ENCODE results near the gene HIVEP3. TPM values are rescaled to one million over a fixed set of nuclear protein-coding genes. Genes with fewer than 3 reads are reported as not detected.

Gene HIVEP3
- polyA plus RNA-seq, 10 donors = 1.9 to 3.8 (median 2.7) TPM

DNA sequence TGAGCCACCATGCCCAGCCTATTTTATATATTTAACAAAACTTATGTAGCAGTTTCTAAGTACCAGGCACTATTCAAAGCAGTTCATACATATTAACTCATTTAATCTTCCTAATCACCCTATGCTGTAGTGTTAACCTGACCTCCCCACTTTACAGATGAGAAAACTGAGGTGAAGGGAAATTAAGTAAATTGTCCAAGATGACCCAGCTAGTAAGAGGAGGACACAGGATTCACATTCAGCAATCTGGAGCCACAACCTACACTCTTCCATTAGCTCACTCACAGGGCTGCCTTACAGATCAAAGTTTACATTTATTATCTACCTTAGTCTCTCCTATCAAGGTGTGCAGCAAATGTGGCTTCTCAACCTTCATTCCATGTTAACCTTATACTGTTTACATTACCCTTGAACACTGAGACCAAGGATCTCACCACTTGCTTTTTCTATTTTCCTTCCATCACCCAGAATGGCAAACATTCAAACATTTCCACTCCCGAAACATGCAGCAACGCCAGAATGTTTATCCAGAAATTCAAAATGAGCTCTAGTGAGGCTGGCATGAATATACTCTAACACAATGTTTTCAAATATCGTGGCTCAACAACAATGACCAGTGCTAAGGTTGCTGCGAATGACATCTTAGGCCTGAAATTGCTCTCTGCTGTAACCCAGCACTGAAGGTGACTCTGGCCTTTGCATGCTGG lies 24.5 kb downstream of the HIVEP3 start:
- no peak for DNase-seq

DNA sequence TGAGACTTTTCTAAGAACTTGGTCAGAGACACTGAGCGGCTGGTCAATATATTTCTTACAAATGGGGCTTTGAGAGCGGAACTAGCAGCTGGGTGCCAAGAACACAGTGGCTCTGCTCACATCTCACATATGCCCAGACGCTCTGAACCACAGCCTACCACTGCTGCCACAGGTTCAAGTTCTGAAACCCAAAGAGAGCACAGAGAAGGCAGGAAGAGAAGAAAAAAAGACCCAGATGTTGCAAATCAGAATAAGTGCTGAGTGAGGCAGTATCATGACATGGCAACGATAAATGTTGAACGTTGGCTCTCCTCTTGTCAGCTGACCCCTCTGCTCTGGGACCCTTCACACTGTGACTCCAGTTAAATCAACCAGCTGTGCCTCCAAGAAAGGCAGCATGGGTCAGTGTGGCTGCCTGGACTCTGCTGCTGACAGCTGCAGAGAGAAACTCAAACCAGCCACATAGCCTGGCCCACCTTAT lies 26.4 kb downstream of the HIVEP3 start:
- DNase-seq = no peak

DNA sequence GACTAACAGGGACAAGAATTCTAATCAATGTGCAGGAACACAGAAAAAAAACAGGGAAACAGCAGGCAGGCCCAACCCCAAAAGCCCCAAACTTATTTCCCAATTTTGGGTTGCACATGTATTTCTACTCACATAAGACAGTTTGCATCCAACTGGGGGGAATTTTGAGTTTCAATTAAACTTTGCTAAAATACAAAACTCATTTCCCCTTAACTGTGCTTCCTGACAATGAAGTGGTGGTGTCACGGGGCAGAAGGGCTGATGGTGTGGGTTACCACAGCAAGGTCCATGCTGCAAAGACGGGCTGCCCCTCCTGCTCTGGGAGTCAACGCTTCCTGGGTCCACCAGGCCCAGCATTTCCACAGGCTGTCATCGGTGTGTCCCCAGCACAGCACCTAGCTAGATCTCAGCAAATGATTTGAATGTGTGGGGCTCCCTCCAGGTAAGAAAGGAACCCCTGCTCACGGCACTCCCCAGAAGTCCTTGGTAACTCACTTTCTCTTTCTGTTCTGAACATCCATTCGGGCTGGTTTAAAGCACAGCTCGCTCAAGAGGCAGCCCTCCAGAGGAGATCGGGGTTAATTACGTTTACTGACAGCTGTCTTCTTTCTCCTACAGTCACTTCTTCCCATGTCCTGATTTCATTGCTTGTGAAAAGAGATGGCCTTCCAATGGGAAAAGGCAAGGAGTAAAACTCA lies 27.4 kb downstream of the HIVEP3 start:
- peak in 1 of 3 donors; percentile 34 for DNase-seq

- DNase-seq = no peak
Measured at GRCh38 chr1:41890825-41891198, 27.9 kb downstream of the HIVEP3 start.

DNA sequence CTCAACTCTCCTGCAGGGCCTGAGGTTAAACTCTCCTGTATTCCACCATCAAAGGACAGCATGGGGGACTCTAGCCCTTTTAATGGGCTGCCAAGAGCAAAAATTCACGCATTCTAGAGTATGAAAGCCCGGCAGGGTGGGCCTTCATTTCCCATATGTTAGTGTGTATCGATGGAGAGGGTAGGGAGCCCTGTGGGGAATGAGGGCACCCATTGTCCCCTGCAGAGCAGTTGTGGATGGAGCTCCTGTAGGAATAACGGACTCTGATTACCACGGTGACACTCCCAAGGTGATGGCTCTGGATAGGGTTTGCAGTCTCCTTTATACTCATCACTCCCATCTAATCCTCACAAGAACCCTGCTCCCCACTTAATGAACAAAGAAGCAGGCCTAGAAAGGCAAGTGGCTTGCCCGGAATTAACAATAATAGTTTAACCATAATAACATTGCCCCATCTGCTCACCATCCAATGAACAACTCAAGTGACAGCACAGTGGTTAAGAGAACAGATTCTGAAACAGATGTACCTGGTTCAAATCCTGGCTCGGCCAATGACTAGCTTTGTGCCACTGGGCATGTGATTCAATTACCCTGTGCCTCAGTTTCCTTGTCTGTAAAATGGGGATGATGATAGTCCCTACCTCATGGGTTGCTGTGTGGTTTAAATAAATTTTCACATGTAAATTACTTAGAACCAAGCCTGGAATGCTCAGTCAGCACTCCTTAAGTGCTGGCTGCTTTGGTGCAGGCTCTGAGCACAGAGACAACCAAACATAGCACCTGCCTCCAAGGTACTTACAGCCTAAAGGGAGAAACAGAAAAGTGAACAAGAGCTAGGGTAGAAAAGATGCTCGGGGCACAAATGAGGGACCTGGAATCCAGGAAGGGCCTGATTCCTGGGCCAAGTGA lies 29.0 kb downstream of the HIVEP3 start:
- DNase-seq = no peak

- no peak for DNase-seq
Measured at GRCh38 chr1:41888756-41889155, 30.0 kb downstream of the HIVEP3 start.

DNA sequence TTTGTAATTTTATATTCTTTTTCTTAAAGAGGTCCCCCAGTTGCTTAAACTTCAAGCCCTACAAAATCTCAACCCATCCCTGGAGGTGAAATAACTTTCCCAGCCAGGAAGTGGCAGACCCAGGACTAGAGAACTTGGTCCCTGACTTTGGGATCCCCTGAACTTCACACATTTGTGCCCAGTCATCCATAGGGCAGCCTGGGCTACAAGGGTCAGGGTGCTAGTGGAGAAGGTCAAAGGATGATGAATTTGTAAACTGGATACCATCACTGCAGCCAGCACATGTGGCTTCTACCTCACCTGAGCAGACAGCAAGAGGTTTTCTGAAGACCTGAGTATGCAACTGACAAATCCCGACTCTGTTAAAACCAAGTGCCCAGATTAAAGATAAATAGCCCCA lies 31.4 kb downstream of the HIVEP3 start:
- DNase-seq = no peak

GRCh38 chr1:41884256-41885230 lies 34.2 kb downstream of the HIVEP3 start:
- no peak for DNase-seq

GRCh38 chr1:41883507-41883906 lies 35.2 kb downstream of the HIVEP3 start:
- no peak for DNase-seq

DNA sequence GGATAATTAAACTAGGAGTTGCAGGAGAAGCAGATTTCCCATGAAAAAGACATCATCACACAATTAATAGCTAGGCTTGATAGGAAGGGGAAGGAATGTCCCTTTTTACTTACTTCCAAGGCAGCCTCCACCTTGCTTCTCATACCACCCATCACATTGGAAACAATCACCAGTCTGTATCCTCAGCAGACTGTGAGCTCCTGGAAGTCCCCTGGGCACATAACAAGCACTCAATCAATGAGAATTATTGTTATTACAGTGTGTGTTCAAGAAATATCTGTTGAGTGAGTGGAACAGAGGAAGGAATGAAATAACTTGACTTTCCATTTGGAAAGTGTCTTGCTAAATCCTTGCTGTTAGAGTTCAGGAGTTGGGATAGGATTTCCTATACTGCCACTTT lies 36.2 kb downstream of the HIVEP3 start:
- DNase-seq = no peak

- no peak for DNase-seq
Measured at GRCh38 chr1:41882068-41882477, 36.6 kb downstream of the HIVEP3 start.

GRCh38 chr1:41880950-41881885 lies 37.5 kb downstream of the HIVEP3 start:
- DNase-seq = no peak

GRCh38 chr1:41880261-41880660 lies 38.5 kb downstream of the HIVEP3 start:
- DNase-seq = no peak

DNA sequence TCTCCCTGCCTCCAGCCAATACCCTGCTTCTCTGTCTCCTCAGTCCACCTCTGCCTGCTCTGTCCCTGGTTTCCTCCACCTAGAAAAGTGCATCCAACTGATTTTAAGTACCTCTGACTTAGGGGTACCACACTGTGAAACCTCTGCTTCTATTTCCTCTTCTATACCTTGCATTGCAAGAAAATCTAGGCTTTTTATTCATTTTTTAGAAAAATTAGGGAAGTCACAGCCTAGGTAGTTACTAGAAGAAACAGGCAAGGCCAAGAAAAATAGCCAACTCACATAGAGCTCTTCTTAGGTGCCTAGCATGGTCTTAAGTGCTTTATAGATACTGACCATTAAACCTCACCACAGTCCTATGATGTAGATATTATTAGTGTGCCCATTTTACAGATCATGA lies 39.1 kb downstream of the HIVEP3 start:
- DNase-seq = no peak

DNA sequence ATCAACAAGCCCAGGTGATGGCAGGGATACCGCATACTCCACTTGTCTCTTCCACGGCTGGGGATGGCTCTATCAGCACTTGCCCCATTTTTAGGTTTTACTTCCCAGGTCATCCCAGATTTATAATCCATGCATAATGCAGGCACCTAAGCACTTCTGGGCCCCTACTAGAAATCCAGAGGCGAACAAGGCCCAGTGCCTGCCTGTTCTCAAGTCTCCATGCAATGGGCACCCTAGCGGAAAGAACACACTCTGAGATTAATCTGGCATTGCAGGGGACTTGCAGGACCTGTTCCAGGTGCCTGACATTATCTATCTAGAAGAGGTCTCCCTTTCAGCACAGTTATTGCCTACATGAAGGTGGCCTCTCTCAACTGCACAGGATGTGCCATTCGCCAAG lies 39.8 kb downstream of the HIVEP3 start:
- no peak for DNase-seq

DNA sequence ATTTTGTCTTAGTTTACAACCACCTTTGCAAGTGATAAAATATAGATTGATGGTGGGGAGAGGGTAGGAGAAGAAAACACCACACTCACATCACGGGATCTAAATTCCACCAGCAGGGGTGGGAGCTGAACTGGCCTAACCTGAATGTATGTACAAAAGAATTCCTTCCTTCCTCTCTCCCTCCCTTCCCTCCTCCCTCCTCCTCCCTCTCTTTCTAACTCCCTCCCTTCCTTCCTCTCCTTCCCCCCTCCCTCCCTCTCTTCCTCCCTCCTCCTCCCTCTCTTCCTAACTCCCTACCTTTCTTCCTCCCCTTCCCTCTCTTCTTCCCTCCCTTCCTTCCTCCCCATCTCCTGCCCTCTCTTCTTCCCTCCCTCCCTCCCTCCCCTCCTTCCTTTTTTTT lies 40.2 kb downstream of the HIVEP3 start:
- no peak for DNase-seq

GRCh38 chr1:41876576-41877445 lies 41.9 kb downstream of the HIVEP3 start:
- peak in 1 of 3 donors; percentile 39 for DNase-seq

GRCh38 chr1:41875487-41875886 lies 43.2 kb downstream of the HIVEP3 start:
- no peak for DNase-seq

DNA sequence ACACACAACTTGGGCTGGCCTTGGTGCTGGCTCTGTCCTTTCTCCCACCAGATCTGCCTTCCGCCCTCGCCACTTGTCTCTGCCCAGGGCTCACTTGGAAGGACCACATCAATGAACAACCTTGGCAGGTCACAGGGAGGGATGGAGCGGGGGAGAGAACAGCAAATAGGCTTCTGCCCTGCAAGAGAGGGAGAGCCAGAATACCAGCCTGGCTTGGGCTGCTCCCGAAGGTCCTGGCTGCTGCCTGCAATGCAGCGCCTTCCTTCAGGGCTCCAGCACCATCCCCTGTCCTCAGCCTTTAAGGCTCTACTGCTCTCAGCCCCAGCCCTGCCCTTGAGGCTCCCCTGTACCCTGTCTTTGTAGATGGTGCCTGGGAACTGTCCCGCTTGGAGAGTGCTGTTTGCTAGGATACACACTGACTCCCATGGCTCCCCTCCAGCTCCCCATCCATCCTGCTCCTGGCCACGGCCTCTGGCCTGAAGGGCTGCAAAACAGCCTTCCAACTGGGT lies 43.8 kb downstream of the HIVEP3 start:
- DNase-seq = no peak

Data from muscle of back (tissue), 11 donors.